Stimulated activated CD8-positive, alpha-beta memory T cell treated with anti-CD3 and anti-CD28 coated beads, Interleukin-15, amount 100 ng/mL, for 4 hours (primary cell): ENCODE results near the gene RGS5.
"Not testable (repeated sequence)": the region's sequence is repeated elsewhere in the genome, so short reads cannot be mapped to it uniquely, and the experiment has no call there.

Source experiments
- DNase-seq, 2 donors: peaks; one replicate each; pipeline ENCODE4 v3.0.0-alpha.2; 2020; ENCODE audit warnings: low read depth in 2 of 2

The RGS5 gene

GRCh38 chr1:163202833-163203451 is at the start of gene RGS5:
RGS5 (minus strand) TSS chr1:163202916; CDS start chr1:163202835, 81 bp downstream.
- no peak for DNase-seq

- DNase-seq = no peak
These were observed 47.8 kb upstream of the RGS5 start for GRCh38 chr1:163250382-163250974.

- no peak for DNase-seq
These were observed 45.3 kb upstream of the RGS5 start for GRCh38 chr1:163248064-163248463.

GRCh38 chr1:163244648-163245047 is 41.9 kb upstream of the RGS5 start:
- DNase-seq = not testable (repeated sequence)

- no peak for DNase-seq
These were observed 39.0 kb upstream of the RGS5 start for GRCh38 chr1:163241746-163242145.

GRCh38 chr1:163240705-163241104 is 38.0 kb upstream of the RGS5 start:
- DNase-seq = no peak

- DNase-seq = not testable (repeated sequence)
These were observed 30.9 kb upstream of the RGS5 start for GRCh38 chr1:163233643-163234042.

- DNase-seq = no peak
These were observed 28.7 kb upstream of the RGS5 start for GRCh38 chr1:163231385-163231784.

- DNase-seq = no peak
These were observed 28.1 kb upstream of the RGS5 start for GRCh38 chr1:163230827-163231226.

- not testable (repeated sequence) for DNase-seq
These were observed 25.6 kb upstream of the RGS5 start for GRCh38 chr1:163228271-163228670.

- no peak for DNase-seq
These were observed 24.4 kb upstream of the RGS5 start for GRCh38 chr1:163227126-163227525.

GRCh38 chr1:163213626-163214025 is 10.9 kb upstream of the RGS5 start:
- no peak for DNase-seq

- DNase-seq = no peak
These were observed 9.0 kb upstream of the RGS5 start for GRCh38 chr1:163211667-163212066.

- DNase-seq = no peak
These were observed 2.8 kb upstream of the RGS5 start for GRCh38 chr1:163205513-163205912.

- DNase-seq = no peak
These were observed 845 bp upstream of the RGS5 start for GRCh38 chr1:163203561-163203960.

- DNase-seq = no peak
These were observed 810 bp downstream of the RGS5 start for GRCh38 chr1:163201906-163202305.

GRCh38 chr1:163197022-163197421 is 5.7 kb downstream of the RGS5 start:
- no peak for DNase-seq

- no peak for DNase-seq
These were observed 6.3 kb downstream of the RGS5 start for GRCh38 chr1:163196449-163196787.

- DNase-seq = no peak
These were observed 6.8 kb downstream of the RGS5 start for GRCh38 chr1:163195728-163196448.

- no peak for DNase-seq
These were observed 11.4 kb downstream of the RGS5 start for GRCh38 chr1:163191301-163191700.

- no peak for DNase-seq
These were observed 13.8 kb downstream of the RGS5 start for GRCh38 chr1:163188947-163189346.

- DNase-seq = no peak
These were observed 14.9 kb downstream of the RGS5 start for GRCh38 chr1:163187849-163188248.

- DNase-seq = no peak
These were observed 15.9 kb downstream of the RGS5 start for GRCh38 chr1:163186862-163187261.
